ENCODE data around the gene DAPK1.

Gene DAPK1

GRCh38 chr9:87586731-87587355 is 89.2 kb downstream of the DAPK1 start:
- H3K9me3 ChIP-seq (ENCODE audit: insufficient read depth, low read length, severe bottlenecking), result no peaks in the 10 kb centered on the region
- no peak overlapping the region for H2AFZ ChIP-seq (ENCODE audit: low read depth, low read length)
- no peaks in the 10 kb centered on the region for H3K4me1 ChIP-seq (ENCODE audit: insufficient read depth, low read length)
- no peak overlapping the region for H3K9ac ChIP-seq (ENCODE audit: low read depth, low read length)
- ATAC-seq (ENCODE audit: insufficient read depth, low read depth) (no peak), DNase-seq (no peak)
- no peak overlapping the region for H3K4me3 ChIP-seq (ENCODE audit: low read depth in 1 of 2, low read length in 2 of 2)
- H3K27me3 ChIP-seq (ENCODE audit: insufficient read depth, low read length, poor library complexity), result no peaks in the 10 kb centered on the region
- no peaks in the 10 kb centered on the region for H3K36me3 ChIP-seq (ENCODE audit: insufficient read depth, low read length)
- H3K4me2 ChIP-seq (ENCODE audit: insufficient read depth, low read length), result no peak overlapping the region
- no peak overlapping the region for H3K27ac ChIP-seq (ENCODE audit: low read length)
- no peaks in the 10 kb centered on the region for H4K20me1 ChIP-seq (ENCODE audit: insufficient read depth, low read length)
- no peak for TF ChIP-seq CTCF (IDR thresholded peaks at IDR 0.05; ENCODE audit: borderline replicate concordance, extremely low read depth, low read length, poor library complexity, severe bottlenecking)
- TF ChIP-seq EZH2 (IDR thresholded peaks at IDR 0.05; ENCODE audit: borderline replicate concordance, low read depth, low read length, severe bottlenecking), result no peak
- no peaks in the 10 kb centered on the region for H3K79me2 ChIP-seq (ENCODE audit: insufficient read depth, low read length)

GRCh38 chr9:87587356-87587745 is 89.7 kb downstream of the DAPK1 start:
- Histone ChIP-seq H3K79me2 (ENCODE audit: insufficient read depth, low read length) (no peaks in the 10 kb centered on the region), H3K9ac (ENCODE audit: low read depth, low read length) (no peak overlapping the region), H3K27me3 (ENCODE audit: insufficient read depth, low read length, poor library complexity) (no peaks in the 10 kb centered on the region), H3K27ac (ENCODE audit: low read length) (no peak overlapping the region), H3K36me3 (ENCODE audit: insufficient read depth, low read length) (no peaks in the 10 kb centered on the region), H3K4me3 (ENCODE audit: low read depth in 1 of 2, low read length in 2 of 2) (no peak overlapping the region), H3K9me3 (ENCODE audit: insufficient read depth, low read length, severe bottlenecking) (no peaks in the 10 kb centered on the region), H4K20me1 (ENCODE audit: insufficient read depth, low read length) (no peaks in the 10 kb centered on the region), H3K4me2 (ENCODE audit: insufficient read depth, low read length) (no peak overlapping the region), H3K4me1 (ENCODE audit: insufficient read depth, low read length) (no peaks in the 10 kb centered on the region), H2AFZ (ENCODE audit: low read depth, low read length) (no peak overlapping the region)
- ATAC-seq (ENCODE audit: insufficient read depth, low read depth), result no peak
- TF ChIP-seq CTCF (IDR thresholded peaks at IDR 0.05; ENCODE audit: borderline replicate concordance, extremely low read depth, low read length, poor library complexity, severe bottlenecking) (no peak), EZH2 (IDR thresholded peaks at IDR 0.05; ENCODE audit: borderline replicate concordance, low read depth, low read length, severe bottlenecking) (no peak)
- no peak for DNase-seq

DNA sequence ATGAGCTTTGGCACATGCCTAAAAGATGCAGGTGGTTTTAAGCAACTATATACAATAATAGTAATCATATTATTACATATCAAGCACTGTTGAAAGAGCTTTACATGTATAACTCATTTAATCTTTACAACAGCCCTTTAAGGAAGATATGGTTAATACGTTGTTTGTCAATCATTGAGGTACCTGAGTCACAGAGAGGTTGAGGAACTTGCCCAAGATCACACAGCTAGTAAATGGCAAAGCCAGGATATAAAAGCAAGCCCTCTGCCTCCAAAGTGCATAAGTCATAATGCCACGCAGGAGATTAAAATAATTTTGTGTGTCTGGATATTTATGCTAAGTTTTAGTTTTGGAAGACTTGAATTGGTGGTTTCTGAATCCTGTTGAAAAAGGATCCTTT is 90.2 kb downstream of the DAPK1 start:
- DNase-seq, result no peak

More for the DNA sequence above, 90.2 kb downstream of the DAPK1 start:
- Histone ChIP-seq H3K79me2 (ENCODE audit: insufficient read depth, low read length) (no peaks in the 10 kb centered on the region), H3K9me3 (ENCODE audit: insufficient read depth, low read length, severe bottlenecking) (no peaks in the 10 kb centered on the region), H3K27ac (ENCODE audit: low read length) (no peak overlapping the region), H3K4me3 (ENCODE audit: low read depth in 1 of 2, low read length in 2 of 2) (no peak overlapping the region), H3K27me3 (ENCODE audit: insufficient read depth, low read length, poor library complexity) (no peaks in the 10 kb centered on the region), H3K9ac (ENCODE audit: low read depth, low read length) (no peak overlapping the region), H2AFZ (ENCODE audit: low read depth, low read length) (no peak overlapping the region), H3K4me2 (ENCODE audit: insufficient read depth, low read length) (no peak overlapping the region), H3K4me1 (ENCODE audit: insufficient read depth, low read length) (no peaks in the 10 kb centered on the region), H4K20me1 (ENCODE audit: insufficient read depth, low read length) (no peaks in the 10 kb centered on the region), H3K36me3 (ENCODE audit: insufficient read depth, low read length) (no peaks in the 10 kb centered on the region)
- TF ChIP-seq CTCF (IDR thresholded peaks at IDR 0.05; ENCODE audit: borderline replicate concordance, extremely low read depth, low read length, poor library complexity, severe bottlenecking) (no peak), EZH2 (IDR thresholded peaks at IDR 0.05; ENCODE audit: borderline replicate concordance, low read depth, low read length, severe bottlenecking) (no peak)
- no peak for ATAC-seq (ENCODE audit: insufficient read depth, low read depth)

Data from DND-41 (cell line).